ENCODE results near the gene CERS6.

DNA sequence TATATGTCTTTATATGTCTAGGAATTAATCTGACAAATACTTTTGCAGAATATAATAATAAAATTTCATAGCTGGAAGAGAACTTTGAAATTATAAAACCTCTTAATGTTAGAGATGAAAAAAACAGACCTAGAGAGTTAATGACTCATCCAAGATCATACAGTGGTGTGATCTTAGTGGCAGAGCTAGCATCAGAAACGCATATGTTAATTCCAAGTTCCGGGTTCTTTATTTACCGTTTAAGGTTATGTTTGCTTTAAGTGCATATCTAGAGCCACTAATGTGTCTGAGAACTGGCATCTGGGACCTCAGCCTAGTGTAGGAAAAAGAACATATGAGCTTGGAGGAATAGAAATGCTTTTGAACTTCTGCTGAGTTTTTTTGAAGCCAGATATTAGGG, 24.3 kb downstream of the CERS6 start:
- no peak for TF ChIP-seq EZH2 (IDR thresholded peaks at IDR 0.05; ENCODE audit: low read length)
- TF ChIP-seq, protein P1, sequence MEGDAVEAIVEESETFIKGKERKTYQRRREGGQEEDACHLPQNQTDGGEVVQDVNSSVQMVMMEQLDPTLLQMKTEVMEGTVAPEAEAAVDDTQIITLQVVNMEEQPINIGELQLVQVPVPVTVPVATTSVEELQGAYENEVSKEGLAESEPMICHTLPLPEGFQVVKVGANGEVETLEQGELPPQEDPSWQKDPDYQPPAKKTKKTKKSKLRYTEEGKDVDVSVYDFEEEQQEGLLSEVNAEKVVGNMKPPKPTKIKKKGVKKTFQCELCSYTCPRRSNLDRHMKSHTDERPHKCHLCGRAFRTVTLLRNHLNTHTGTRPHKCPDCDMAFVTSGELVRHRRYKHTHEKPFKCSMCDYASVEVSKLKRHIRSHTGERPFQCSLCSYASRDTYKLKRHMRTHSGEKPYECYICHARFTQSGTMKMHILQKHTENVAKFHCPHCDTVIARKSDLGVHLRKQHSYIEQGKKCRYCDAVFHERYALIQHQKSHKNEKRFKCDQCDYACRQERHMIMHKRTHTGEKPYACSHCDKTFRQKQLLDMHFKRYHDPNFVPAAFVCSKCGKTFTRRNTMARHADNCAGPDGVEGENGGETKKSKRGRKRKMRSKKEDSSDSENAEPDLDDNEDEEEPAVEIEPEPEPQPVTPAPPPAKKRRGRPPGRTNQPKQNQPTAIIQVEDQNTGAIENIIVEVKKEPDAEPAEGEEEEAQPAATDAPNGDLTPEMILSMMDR (optimal IDR thresholded peaks at IDR 0.05 in 1 of 3, IDR thresholded peaks at IDR 0.05 in 1 of 3, conservative IDR thresholded peaks at IDR 0.05 in 1 of 3; ENCODE audit: extremely low read depth in 1 of 3, insufficient read depth in 2 of 3, low read length in 3 of 3), result no peak
